ENCODE measurements around the gene NKX6-1.

The NKX6-1 gene

DNA sequence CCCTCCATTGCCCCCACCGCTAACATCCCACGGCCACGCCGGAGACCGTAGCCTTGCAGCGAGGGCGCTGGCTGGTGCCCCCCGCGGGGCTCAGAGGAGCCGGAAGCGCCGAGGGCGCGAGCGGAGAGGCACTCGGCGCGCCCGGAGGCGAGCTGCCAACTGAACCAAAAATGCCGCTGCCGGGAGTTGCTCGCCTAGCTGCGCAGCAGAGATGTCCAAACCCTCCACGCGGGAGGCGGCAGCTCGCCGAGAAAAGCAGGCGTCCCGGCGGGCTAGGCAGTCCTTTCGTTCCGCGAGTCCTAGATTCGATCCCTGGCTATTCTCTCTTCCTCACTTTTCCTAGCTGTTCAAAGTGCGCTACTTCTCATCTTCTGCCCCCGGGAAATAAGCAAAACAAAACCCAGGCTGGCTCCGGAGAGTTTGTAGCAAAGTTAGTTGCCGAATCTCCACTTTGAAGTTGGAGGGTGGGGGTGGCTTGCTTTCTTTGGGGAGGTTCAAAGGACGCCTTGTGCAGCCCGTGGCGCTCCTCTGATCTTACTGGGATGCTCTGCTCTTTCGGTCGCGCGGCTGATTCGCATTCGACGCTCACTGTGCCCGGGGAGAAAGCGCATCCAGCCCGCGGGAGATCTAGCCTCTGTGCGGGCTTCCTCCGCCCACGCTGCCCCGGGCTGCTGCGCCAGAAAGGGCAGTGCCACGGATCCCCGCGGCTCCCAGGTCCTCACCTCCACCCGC, 723 bp downstream of the NKX6-1 start:
- DNase-seq (ENCODE audit: low read depth), result peak; percentile 46

DNA sequence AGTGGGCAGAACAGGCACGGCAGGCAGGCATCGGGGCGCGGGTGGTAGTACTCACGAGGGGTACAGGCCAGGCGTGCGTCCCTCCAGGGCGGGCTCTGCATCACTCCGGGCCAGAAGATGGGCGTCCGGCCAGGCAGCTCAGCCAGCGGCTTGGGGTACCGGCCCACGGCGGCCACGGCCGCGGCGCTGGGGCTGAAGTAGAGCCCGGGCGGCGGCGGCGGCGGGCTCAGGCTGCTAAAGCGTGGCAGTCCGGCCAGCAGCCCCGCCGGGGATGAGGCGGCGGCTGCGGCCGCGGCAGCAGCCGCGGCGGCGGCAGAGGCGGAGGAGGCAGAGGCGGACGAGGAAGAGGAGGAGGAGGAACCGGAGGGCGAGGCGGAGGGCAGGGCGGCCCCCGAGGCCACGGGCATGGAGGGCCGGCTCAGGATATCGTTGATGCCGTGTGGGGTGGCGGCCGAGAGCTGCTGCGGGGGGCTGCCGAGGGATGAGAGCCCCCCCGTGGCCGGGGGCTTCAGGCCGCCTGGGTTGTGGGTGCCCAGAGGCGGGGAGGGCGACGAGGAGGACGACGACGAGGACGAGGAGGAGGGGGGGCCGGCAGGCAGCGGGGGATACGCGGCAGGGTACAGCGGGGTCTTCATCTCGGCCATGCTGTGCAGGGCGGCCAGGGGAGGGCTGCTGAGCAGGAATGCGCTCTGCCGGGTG, 1.4 kb downstream of the NKX6-1 start:
- peak; percentile 7 for DNase-seq (ENCODE audit: low read depth)

DNA sequence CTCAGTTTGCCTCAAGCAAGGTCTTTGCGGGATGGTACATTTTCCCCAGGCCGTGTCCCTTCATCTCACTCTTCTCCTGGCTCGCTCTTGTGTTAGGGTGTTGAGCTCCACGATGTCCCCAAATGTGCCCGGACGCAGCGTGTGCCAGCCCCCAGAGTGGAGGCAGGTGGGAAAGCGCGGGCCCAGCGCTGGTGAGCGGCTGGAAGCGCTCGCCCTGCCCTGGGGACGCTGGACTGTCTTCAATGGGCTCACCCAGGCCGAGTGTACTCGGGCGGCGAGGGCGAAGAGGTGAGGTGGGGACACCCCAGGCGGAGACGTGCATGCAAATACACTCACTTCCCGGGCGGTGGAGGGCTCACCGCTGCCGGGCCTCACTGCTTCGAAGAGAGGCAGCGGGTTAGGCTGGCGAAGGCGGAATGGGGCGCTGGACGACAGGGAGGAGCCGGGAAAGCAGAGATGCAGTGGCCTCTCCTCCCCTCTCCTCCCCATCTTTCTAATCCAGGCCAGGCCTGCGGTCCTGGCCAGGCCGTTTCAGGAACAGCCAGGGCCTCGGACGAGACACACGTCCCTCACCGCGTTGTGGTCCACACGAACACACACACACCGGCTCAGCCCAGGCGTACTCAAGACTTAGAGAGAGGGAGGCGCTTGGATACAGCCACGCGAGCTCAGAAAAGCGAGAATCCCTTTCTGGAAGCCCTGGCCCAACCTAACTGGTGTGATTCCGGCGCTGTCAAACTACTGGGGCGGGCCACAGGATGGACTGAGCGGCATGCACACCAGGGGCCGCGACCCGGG, 2.2 kb downstream of the NKX6-1 start:
- no peak for DNase-seq (ENCODE audit: low read depth)

DNA sequence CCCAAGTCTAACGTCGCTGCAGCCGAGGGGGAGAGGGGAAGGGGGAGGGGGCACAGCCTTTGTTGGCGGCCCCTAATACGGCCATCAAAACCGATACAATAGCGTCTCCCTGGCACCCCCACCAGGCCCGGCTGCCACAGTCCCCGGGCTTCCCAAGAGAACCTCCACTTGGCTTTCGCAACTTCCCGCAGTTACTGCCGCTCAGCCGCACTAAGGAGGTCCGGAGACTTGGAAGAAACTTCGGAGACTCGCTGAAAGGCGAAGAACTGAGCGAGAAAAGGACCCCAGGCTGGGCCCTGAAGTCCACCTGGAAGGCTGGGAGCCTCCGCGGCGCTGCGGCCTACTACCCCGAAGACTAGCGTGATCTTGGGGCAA, 2.8 kb downstream of the NKX6-1 start:
- no peak for DNase-seq (ENCODE audit: low read depth)

DNA sequence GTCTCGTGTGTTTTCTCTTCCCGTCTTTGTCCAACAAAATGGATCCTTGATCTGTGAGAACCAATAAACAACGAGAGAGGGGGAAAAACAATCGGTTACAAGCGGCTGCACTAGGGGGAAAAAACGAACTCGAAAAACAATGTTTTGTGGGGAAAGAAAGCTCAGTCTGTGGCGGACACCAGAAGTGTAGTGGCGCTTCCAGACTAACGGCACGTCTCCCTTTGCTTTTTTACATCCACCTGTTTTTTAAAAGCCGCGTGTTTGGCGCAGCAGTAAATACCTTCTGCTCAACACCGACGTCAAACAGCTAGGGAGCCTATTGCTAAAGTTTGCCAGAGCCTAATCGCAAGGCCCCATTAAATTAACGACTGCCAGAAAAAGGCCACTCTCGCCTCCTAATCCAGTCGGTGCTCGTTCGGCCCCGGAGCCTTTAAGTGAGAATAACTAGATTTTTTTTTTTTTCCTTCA, 3.3 kb downstream of the NKX6-1 start:
- no peak for DNase-seq (ENCODE audit: low read depth)

DNA sequence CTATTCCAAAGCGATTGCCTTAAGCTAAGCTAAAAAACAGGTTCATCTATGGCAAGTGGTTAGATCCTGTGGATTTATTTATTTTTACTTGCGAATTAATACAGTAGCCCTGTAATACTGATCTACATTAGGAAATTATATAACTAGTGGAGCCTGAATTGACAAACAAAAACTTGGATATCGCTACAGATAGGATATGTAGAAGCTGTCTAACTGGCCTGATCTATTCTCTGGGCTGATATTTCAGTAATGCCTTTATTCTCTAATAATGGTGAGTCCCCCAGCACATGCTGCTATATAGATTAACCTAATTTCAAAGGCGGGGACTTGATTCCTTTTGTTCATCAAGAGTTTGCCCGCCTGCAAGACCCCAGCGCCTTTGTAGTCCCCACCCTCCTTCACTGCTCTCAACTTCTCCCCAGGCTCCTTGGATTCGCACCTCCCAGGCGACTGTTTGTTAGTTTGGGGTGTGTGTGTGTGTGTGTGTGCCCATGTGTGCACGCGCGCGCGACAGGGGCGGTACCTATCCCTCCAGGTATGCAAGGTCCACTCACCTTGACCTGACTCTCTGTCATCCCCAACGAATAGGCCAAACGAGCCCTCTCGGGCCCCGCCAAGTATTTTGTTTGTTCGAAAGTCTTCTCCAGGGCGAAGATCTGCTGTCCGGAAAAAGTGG, 3.8 kb downstream of the NKX6-1 start:
- DNase-seq (ENCODE audit: low read depth), result no peak

DNA sequence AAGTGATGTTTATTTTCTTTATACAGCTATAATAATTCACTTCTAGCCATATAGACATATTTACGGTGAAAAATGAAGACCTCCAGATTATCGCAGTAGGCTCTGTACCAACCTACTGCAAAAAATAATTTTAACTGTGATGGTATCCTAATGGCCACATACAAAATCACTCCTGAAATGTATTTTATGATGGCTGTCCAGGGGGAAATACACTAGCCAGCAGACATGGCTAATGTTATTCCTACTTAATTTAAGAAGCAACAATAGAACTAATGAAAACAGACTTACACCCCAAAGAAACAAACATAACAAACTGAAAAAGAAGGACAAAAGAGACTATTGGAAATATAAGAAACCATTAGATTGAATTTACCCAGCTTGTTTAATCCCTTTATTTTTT, 4.6 kb downstream of the NKX6-1 start:
- no peak for DNase-seq (ENCODE audit: low read depth)

DNA sequence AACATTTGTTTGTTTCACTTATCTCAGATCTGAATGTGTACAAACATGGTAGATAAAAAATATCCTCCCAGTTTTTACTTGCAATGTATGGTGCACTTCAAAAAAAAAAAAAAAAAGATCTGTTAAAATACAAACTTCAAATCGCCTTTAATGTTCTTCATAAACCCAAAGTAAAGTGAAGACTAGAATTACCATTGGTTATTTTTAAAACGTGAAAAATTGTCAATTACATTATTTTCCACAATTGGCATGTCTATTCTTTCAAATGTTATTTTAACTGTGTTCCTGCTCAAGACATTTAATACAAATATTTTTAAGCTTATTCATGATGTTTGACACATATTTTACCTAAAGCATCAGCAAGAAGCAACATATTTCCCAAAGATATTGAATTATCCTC, 5.0 kb downstream of the NKX6-1 start:
- no peak for DNase-seq (ENCODE audit: low read depth)

DNA sequence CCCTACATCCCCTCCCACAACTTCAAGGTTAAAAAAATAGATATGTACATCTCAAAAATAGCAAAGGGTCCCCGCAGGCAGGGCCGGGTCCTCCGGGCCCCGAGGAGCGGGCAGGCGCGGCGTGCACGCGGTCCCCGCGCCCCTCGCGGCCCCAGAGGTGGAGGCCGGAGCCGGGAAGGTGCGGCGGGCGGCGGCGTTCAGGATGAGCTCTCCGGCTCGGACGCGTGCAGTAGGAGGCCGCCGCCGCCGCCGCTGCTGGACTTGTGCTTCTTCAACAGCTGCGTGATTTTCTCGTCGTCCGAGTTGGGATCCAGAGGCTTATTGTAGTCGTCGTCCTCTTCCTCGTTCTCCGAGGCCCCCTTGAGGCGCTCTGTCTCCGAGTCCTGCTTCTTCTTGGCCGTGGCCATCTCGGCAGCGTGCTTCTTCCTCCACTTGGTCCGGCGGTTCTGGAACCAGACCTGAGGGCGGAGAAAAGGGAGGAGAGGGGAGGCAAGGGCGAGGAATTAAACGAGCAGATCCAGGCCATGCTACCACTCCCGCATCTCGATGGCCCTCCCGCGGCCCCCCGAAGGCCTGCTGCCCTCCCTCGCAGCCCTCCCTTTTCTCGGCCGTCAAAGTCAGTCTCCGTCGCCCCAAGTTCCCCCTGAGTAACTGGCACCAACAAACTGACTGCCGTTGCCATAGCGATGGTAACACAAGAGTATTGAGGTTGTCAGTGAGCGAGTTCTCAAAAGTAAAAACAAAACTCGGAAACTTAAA, 5.8 kb downstream of the NKX6-1 start:
- DNase-seq (ENCODE audit: low read depth), result no peak

DNA sequence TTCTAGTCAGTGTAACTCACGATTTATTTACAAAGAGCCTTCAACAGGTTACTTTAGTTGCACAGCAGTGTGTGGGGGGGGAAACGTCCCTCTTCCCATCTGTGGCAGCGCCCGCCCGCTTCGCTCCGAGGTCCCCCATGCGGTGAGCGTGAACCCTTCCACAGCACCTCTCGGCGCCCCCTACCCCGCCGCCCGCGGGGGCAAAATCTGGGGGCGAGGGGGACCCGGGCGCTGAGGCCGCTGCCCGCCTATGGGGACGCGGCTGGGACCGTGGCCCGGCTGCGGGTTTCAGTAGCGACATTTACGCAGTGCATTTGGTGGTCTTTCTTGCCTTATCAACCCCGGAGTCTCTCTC, 6.4 kb downstream of the NKX6-1 start:
- DNase-seq (ENCODE audit: low read depth), result no peak

DNA sequence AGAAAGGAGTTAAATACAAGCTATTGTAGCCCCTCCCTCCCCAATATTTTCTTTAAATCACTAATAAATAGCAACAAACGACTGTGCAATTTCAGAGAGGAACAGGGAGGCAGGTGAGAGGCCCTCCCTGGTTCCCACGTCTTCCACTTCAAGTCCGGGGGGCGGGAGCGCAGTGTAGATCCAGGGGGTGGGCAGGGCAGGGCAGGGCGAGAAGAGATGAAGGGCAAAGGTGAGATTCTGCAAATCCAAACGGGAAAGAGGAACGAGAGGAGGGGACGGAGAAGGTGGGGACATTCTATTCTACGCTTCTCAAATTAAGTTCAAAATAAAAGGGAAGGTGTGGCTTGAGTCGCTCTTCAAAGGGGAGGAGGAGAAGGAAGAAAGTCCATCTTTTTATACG, 6.8 kb downstream of the NKX6-1 start:
- no peak for DNase-seq (ENCODE audit: low read depth)

DNA sequence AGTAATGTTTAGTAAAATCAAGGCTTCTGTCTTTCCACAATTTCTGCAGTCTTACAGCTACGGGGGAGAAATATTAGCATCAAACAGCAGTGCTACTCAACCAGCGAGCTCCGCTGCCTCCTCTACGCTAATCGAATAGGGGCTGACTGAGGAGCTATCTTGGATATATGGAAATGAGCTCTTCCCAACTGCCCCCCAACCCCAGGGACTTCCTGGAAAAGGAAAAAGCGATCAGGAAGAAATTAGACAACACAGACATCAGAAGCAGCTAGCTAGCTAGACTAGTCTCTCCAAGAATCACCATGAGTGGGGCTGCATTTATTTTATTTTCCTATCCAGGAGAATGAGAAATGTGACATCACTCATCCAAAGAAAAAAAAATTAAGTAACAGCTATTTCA, 7.6 kb downstream of the NKX6-1 start:
- no peak for DNase-seq (ENCODE audit: low read depth)

DNA sequence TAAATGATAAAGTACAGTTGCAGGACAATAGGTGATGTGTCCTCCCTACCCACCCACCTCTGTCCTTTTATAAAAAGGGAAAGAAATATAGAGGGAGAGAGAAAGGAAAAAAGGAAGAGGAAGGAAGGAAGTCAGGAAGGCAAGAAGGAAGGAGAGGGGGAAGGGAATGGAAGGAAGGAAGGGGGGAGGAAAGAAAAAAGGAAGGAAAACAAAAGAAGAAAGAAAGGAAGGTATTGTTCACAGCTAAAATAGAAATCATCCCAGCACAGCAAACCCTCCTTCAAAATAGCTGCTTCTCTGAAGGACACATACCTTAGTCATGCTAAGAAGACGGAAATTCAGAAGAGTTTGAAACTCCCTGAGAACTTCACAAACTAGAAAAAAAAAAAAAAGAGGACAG, 8.4 kb downstream of the NKX6-1 start:
- no peak for DNase-seq (ENCODE audit: low read depth)

DNA sequence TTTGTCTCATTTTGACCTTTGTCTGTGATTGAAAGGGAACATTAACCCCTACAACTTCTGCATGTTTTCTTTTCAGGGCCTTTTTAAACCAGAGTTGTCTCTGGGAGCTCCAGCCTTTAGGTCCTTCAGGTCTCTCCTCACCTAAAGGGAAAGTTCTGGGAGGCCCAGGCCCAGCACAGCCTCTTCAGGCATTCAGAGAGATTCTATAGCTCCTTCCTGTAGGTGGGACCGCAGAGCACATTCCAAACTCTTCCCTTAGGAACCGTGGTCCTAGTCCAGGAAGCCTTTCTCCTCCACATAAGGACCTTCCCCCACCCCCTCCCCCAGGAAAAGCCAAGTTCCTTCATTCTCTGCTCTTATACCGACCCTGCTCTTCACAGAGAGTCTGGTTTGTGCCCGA, 14.9 kb downstream of the NKX6-1 start:
- no peak for DNase-seq (ENCODE audit: low read depth)

DNA sequence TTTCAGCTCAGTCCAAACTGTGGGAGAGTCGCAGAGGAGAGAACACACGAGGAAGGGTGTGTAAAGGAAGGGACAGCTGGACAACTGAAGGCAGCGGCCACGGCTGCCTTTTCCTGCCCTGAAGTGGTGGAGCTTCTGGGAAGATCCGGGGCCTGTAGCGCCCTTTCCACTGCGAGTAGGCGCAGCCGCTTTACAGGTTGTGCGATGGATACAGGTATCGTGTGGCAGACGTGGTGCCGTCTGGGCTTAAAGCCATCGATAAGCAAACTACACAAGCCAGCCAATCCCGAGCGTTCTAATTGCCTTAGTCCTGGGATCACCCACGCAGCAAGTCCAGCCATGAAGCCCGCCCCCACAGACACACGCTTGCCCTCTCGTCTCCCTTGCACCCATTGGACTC, 15.4 kb downstream of the NKX6-1 start:
- DNase-seq (ENCODE audit: low read depth), result no peak

DNA sequence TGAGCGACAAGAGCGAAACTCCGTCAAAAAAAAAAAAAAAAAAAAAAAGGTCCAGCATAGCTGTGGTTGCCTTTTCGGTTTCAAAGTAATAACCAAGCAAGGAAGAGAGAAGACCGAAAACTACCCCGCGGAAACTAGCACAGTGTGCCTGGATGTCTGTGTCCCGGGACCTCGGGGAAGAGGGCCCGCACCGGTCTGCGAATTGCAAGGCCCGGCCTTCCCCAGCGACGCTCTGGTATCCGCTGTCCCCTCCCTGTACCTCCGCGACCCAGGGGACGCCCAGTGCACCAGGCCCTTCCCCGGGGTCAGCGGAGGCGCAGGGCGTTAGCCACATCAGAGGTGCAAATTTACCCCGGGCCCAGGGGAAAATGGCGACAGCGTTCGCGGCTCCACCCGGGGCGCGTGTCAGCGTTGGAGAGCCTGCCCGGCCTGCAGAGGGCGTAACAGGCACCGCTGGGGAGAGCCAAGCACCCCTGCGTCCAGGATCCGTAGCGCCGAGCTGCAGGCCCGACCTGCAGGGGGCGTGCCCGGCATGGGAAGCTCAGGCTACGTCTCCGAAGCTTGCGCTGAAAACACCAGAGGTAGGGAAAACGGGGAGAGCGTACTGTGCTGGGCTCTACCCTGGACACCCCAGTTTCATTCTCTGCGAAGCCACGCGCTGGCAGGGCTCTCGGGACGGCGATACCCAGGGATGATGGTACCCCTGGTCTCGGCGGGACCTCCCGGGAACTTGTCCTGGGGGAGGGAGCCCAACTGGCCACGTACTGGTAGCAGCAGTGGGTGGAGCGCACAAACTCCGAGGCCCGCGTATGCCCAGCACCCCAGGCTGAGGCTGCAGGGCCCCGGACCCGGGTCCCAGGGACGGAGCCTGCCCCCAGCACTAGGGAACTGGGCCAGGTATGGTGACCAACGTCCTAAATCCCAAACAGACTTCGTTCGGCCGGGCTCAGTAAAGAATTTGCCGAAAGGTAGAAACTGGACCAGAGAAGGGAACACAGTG, 16.2 kb downstream of the NKX6-1 start:
- DNase-seq (ENCODE audit: low read depth), result no peak

DNA sequence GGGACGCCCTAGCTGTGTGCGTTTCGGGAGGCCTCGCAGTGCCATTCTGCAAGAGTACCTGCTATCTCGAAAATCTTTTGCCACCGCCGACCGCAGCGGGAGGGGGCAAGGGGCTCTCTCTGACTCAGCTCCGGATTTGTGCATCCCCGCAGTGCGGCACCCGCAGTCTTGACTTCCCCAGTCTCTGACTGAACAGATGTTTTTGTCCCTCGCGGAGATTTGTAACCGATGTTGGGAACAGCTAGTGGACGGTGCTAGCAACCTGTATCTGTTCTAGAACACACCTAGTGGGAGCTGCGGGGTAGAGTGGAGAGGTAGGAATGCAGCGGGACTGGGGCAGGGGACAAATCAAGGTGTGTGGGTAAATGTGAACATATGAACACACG, 17.2 kb downstream of the NKX6-1 start:
- DNase-seq (ENCODE audit: low read depth), result no peak

DNA sequence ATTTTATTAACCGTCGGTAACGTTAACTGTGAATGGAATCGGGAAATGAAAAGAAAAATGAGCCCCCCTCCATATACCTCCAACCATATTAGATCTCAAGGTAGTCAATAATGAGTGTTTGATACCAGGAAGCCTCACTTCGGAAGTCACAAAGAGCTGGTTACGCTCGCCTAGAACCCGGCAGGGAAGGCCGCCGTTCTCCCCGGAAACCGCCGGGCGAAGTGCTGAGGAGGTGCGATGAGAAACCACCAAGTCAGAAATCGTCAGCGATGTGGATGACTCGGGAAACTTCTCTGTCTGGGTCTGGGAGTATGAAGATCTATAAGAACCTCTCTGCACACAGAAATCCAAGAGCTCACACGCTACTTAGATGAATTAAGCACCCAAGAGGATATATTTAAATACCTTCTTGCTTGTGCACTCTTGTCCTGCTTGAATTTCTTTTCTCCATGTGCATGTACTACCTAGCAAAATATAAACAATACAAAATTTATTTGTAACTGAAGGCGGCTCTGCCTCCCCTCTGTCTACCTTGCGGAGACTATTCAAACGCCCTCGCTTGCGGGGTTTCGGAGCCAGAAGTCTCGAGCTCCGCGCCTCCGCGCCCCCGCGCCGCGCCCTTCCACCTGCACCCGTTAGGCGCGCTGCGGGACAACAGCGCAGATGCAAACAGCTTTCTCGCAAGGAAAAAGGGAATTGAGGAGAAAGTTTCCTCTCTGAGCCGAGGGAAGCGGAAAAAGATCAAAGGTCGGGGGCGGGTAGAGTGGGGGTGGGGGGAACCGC, 17.8 kb downstream of the NKX6-1 start:
- DNase-seq (ENCODE audit: low read depth), result no peak

DNA sequence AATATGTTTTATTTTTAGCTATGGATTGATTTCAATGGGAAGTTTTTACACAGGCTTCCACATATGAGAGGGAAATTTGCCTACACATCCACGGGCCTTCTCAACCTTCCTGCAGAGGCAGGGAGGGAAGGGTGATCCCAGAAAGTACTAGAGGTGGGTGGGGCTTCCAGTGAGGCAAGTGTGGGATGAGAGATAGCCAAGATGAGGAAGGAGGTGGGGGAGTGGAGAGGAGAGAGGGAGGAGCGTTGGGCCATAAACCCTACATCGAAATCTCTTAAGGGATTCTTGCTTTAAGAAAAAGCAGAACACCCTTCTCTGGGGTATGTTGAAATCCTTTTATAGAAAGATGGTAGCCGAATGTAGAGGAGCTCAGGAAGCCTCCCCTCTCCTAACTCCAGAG, 19.0 kb downstream of the NKX6-1 start:
- no peak for DNase-seq (ENCODE audit: low read depth)

DNA sequence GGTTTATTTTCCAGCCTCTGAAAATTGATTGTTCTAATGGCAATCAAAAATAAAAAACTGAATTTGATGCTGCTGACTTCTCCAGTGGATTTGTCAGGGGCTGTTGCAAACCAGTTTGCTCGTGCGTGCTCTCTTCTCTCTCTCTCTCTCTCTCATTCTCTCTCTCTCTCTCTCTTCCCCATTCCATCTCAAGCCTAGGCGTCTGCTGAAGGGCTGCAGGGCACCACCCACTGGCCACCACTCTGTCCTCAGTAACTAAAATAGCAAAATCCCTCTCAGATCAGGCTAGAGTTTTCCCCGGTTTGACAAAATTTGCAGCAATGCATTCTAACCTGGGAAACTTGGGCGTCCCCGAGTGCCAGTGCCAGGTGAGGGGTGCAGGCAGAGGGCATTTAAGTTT, 19.4 kb downstream of the NKX6-1 start:
- DNase-seq (ENCODE audit: low read depth), result no peak

Measured in ELR (cell line).